Measurements from ENCODE around the gene TAF1B. TPM values are rescaled to one million over a fixed set of nuclear protein-coding genes. Genes with fewer than 3 reads are reported as not detected.

The TAF1B gene
- total RNA-seq, 2 donors from 2014 or later, result 14.8 to 16.0 TPM

GRCh38 chr2:9979977-9980376 lies 136.7 kb downstream of the TAF1B start:
- Histone ChIP-seq H3K4me1 (replicated peaks) (no peaks in the 10 kb centered on the region), H3K27me3 (replicated peaks; ENCODE audit: insufficient read depth) (no peaks in the 10 kb centered on the region), H3K4me3 (no peak overlapping the region), H3K36me3 (no peaks in the 10 kb centered on the region), H3K27ac (no peak overlapping the region), H3K9me3 (no peaks in the 10 kb centered on the region)
- no peak for DNase-seq (ENCODE audit: low spot score)
- 67% methylated on average over 6 of the region's 6 CpGs for WGBS
- intact Hi-C loops (cut with DNase I), result loop anchor here (10.0 kb wide), 1 partner anchor 165 kb away; no protein-coding TSS in a partner anchor
- no peak for TF ChIP-seq POLR2A (IDR thresholded peaks at IDR 0.05)
- no peak for TF ChIP-seq CTCF (IDR thresholded peaks at IDR 0.05)
- no peak for TF ChIP-seq POLR2AphosphoS5 (IDR thresholded peaks at IDR 0.05)

- H3K27ac ChIP-seq, result no peak overlapping the region
- no peaks in the 10 kb centered on the region for H3K4me1 ChIP-seq (replicated peaks)
- no peak for TF ChIP-seq POLR2AphosphoS5 (IDR thresholded peaks at IDR 0.05)
- no peak for DNase-seq (ENCODE audit: low spot score)
- WGBS, result 69% methylated on average over 2 of the region's 2 CpGs
- no peak overlapping the region for H3K4me3 ChIP-seq
- no peaks in the 10 kb centered on the region for H3K9me3 ChIP-seq
- intact Hi-C loops (cut with DNase I), result loop anchor here (10.0 kb wide), 1 partner anchor 166 kb away; no protein-coding TSS in a partner anchor
- H3K27me3 ChIP-seq (replicated peaks; ENCODE audit: insufficient read depth), result no peaks in the 10 kb centered on the region
- H3K36me3 ChIP-seq, result no peaks in the 10 kb centered on the region
Measured at GRCh38 chr2:9980520-9980919, 137.2 kb downstream of the TAF1B start.

- Histone ChIP-seq H3K27ac (no peak overlapping the region), H3K4me1 (replicated peaks) (no peaks in the 10 kb centered on the region), H3K9me3 (no peaks in the 10 kb centered on the region), H3K36me3 (no peaks in the 10 kb centered on the region), H3K4me3 (no peak overlapping the region), H3K27me3 (replicated peaks; ENCODE audit: insufficient read depth) (no peaks in the 10 kb centered on the region)
- WGBS, result 78% methylated on average over 3 of the region's 3 CpGs
- DNase-seq (ENCODE audit: low spot score), result no peak
- TF ChIP-seq CTCF (IDR thresholded peaks at IDR 0.05) (no peak), POLR2AphosphoS5 (IDR thresholded peaks at IDR 0.05) (no peak), POLR2A (IDR thresholded peaks at IDR 0.05) (no peak)
- intact Hi-C loops (cut with DNase I), result loop anchor here (10.0 kb wide), 1 partner anchor 167 kb away; no protein-coding TSS in a partner anchor
Measured at GRCh38 chr2:9981655-9982054, 138.4 kb downstream of the TAF1B start.

GRCh38 chr2:9982248-9982647 lies 139.0 kb downstream of the TAF1B start:
- DNase-seq (ENCODE audit: low spot score), result no peak
- Histone ChIP-seq H3K27ac (no peak overlapping the region), H3K4me3 (no peak overlapping the region), H3K9me3 (no peaks in the 10 kb centered on the region), H3K27me3 (replicated peaks; ENCODE audit: insufficient read depth) (no peaks in the 10 kb centered on the region), H3K4me1 (replicated peaks) (no peaks in the 10 kb centered on the region), H3K36me3 (no peaks in the 10 kb centered on the region)
- TF ChIP-seq POLR2AphosphoS5 (IDR thresholded peaks at IDR 0.05), result no peak
- TF ChIP-seq CTCF (IDR thresholded peaks at IDR 0.05), result no peak
- TF ChIP-seq POLR2A (IDR thresholded peaks at IDR 0.05), result no peak
- WGBS, result 55% methylated on average over 8 of the region's 8 CpGs
- intact Hi-C loops (cut with DNase I), result loop anchor here (10.0 kb wide), 1 partner anchor 167 kb away; no protein-coding TSS in a partner anchor

- 89% methylated on average over 10 of the region's 10 CpGs for WGBS
- TF ChIP-seq POLR2AphosphoS5 (IDR thresholded peaks at IDR 0.05) (no peak), CTCF (IDR thresholded peaks at IDR 0.05) (no peak), POLR2A (IDR thresholded peaks at IDR 0.05) (no peak)
- DNase-seq (ENCODE audit: low spot score), result no peak
- H3K9me3 ChIP-seq, result no peaks in the 10 kb centered on the region
- no peaks in the 10 kb centered on the region for H3K27me3 ChIP-seq (replicated peaks; ENCODE audit: insufficient read depth)
- intact Hi-C loops (cut with DNase I), result loop anchor here (10.0 kb wide), 1 partner anchor 168 kb away; no protein-coding TSS in a partner anchor
- H3K4me1 ChIP-seq (replicated peaks), result no peaks in the 10 kb centered on the region
- no peaks in the 10 kb centered on the region for H3K36me3 ChIP-seq
- H3K4me3 ChIP-seq, result no peak overlapping the region
- no peak overlapping the region for H3K27ac ChIP-seq
Measured at GRCh38 chr2:9982891-9983290, 139.6 kb downstream of the TAF1B start.

Measured in prostate gland (tissue), 2 donors.